ENCODE measurements around the gene NATD1.

Gene NATD1

GRCh38 chr17:21298056-21298982, 45.1 kb upstream of the NATD1 start:
- no peak for TF ChIP-seq CTCF (IDR thresholded peaks at IDR 0.05; ENCODE audit: borderline replicate concordance, control extremely low read depth, extremely low read depth, insufficient read depth, missing control alignments)
- peak; percentile 32 for DNase-seq (ENCODE audit: low spot score)
- in situ Hi-C loops (cut with MboI; ENCODE audit: low sequenced_read_pairs, unreplicated experiment), result loop anchor here (25.0 kb wide), 2 partner anchors 139 to 214 kb away; no protein-coding TSS in a partner anchor

GRCh38 chr17:21297597-21297996, 44.4 kb upstream of the NATD1 start:
- in situ Hi-C loops (cut with MboI; ENCODE audit: low sequenced_read_pairs, unreplicated experiment), result loop anchor here (25.0 kb wide), 2 partner anchors 140 to 215 kb away; no protein-coding TSS in a partner anchor
- TF ChIP-seq CTCF (IDR thresholded peaks at IDR 0.05; ENCODE audit: borderline replicate concordance, control extremely low read depth, extremely low read depth, insufficient read depth, missing control alignments), result no peak
- DNase-seq (ENCODE audit: low spot score), result no peak

GRCh38 chr17:21297026-21297520, 43.9 kb upstream of the NATD1 start:
- no peak for TF ChIP-seq CTCF (IDR thresholded peaks at IDR 0.05; ENCODE audit: borderline replicate concordance, control extremely low read depth, extremely low read depth, insufficient read depth, missing control alignments)
- in situ Hi-C loops (cut with MboI; ENCODE audit: low sequenced_read_pairs, unreplicated experiment), result loop anchor here (25.0 kb wide), 2 partner anchors 140 to 215 kb away; no protein-coding TSS in a partner anchor
- peak; percentile 38 for DNase-seq (ENCODE audit: low spot score)

GRCh38 chr17:21296097-21297025, 43.2 kb upstream of the NATD1 start:
- DNase-seq (ENCODE audit: low spot score), result peak; percentile 32
- in situ Hi-C loops (cut with MboI; ENCODE audit: low sequenced_read_pairs, unreplicated experiment), result loop anchor here (25.0 kb wide), 2 partner anchors 141 to 216 kb away; no protein-coding TSS in a partner anchor
- no peak for TF ChIP-seq CTCF (IDR thresholded peaks at IDR 0.05; ENCODE audit: borderline replicate concordance, control extremely low read depth, extremely low read depth, insufficient read depth, missing control alignments)

- in situ Hi-C loops (cut with MboI; ENCODE audit: low sequenced_read_pairs, unreplicated experiment), result loop anchor here (25.0 kb wide), 2 partner anchors 142 to 217 kb away; no protein-coding TSS in a partner anchor
- no peak for TF ChIP-seq CTCF (IDR thresholded peaks at IDR 0.05; ENCODE audit: borderline replicate concordance, control extremely low read depth, extremely low read depth, insufficient read depth, missing control alignments)
- peak; percentile 44 for DNase-seq (ENCODE audit: low spot score)
Observed at GRCh38 chr17:21295036-21295952, 42.1 kb upstream of the NATD1 start.

All from GM13976 (cell line).